ENCODE data around the gene MEN1.

The MEN1 gene

GRCh38 chr11:64764040-64764611, 46.2 kb downstream of the MEN1 start:
- TF ChIP-seq ISL1 (CRISPR knock-in tag; IDR thresholded peaks at IDR 0.05) (no peak), CREB5 (CRISPR knock-in tag; IDR thresholded peaks at IDR 0.05; ENCODE audit: low read depth) (no peak), ZFP3 (CRISPR knock-in tag; IDR thresholded peaks at IDR 0.05) (no peak), ZNF8 (CRISPR knock-in tag; IDR thresholded peaks at IDR 0.05) (no peak), ARNTL (CRISPR knock-in tag; IDR thresholded peaks at IDR 0.05; ENCODE audit: borderline replicate concordance, low read depth) (no peak), GLIS3 (CRISPR knock-in tag; IDR thresholded peaks at IDR 0.05) (no peak), TCF4 (CRISPR knock-in tag; IDR thresholded peaks at IDR 0.05; ENCODE audit: borderline replicate concordance) (no peak), OSR1 (CRISPR knock-in tag; IDR thresholded peaks at IDR 0.05) (no peak), ZFP30 (CRISPR knock-in tag; IDR thresholded peaks at IDR 0.05) (no peak), ZNF70 (CRISPR knock-in tag; IDR thresholded peaks at IDR 0.05) (no peak)
- TF ChIP-seq, protein P1, sequence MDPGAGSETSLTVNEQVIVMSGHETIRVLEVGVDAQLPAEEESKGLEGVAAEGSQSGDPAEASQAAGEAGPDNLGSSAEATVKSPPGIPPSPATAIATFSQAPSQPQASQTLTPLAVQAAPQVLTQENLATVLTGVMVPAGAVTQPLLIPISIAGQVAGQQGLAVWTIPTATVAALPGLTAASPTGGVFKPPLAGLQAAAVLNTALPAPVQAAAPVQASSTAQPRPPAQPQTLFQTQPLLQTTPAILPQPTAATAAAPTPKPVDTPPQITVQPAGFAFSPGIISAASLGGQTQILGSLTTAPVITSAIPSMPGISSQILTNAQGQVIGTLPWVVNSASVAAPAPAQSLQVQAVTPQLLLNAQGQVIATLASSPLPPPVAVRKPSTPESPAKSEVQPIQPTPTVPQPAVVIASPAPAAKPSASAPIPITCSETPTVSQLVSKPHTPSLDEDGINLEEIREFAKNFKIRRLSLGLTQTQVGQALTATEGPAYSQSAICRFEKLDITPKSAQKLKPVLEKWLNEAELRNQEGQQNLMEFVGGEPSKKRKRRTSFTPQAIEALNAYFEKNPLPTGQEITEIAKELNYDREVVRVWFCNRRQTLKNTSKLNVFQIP (CRISPR knock-in tag; IDR thresholded peaks at IDR 0.05; ENCODE audit: borderline replicate concordance, low read depth): no peak
- no peak for ATAC-seq

- ATAC-seq: no peak
- TF ChIP-seq, protein P1 (CRISPR knock-in tag; IDR thresholded peaks at IDR 0.05; ENCODE audit: borderline replicate concordance, low read depth): no peak
- no peak for TF ChIP-seq GLIS3 (CRISPR knock-in tag; IDR thresholded peaks at IDR 0.05)
- no peak for TF ChIP-seq PPARA (CRISPR knock-in tag; IDR thresholded peaks at IDR 0.05; ENCODE audit: borderline replicate concordance)
- TF ChIP-seq, protein P2, sequence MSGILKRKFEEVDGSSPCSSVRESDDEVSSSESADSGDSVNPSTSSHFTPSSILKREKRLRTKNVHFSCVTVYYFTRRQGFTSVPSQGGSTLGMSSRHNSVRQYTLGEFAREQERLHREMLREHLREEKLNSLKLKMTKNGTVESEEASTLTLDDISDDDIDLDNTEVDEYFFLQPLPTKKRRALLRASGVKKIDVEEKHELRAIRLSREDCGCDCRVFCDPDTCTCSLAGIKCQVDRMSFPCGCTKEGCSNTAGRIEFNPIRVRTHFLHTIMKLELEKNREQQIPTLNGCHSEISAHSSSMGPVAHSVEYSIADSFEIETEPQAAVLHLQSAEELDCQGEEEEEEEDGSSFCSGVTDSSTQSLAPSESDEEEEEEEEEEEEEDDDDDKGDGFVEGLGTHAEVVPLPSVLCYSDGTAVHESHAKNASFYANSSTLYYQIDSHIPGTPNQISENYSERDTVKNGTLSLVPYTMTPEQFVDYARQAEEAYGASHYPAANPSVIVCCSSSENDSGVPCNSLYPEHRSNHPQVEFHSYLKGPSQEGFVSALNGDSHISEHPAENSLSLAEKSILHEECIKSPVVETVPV (CRISPR knock-in tag; IDR thresholded peaks at IDR 0.05): no peak
- no peak for TF ChIP-seq ZNF70 (CRISPR knock-in tag; IDR thresholded peaks at IDR 0.05)
- no peak for TF ChIP-seq RARB (CRISPR knock-in tag; IDR thresholded peaks at IDR 0.05)
- no peak for TF ChIP-seq ZFP30 (CRISPR knock-in tag; IDR thresholded peaks at IDR 0.05)
- no peak for TF ChIP-seq BACH2 (CRISPR knock-in tag; IDR thresholded peaks at IDR 0.05; ENCODE audit: borderline replicate concordance)
- no peak for TF ChIP-seq OSR1 (CRISPR knock-in tag; IDR thresholded peaks at IDR 0.05)
- TF ChIP-seq ZNF8 (CRISPR knock-in tag; IDR thresholded peaks at IDR 0.05): no peak
- no peak for TF ChIP-seq ZC3H10 (CRISPR knock-in tag; IDR thresholded peaks at IDR 0.05)
- no peak for TF ChIP-seq ISL1 (CRISPR knock-in tag; IDR thresholded peaks at IDR 0.05)
- no peak for TF ChIP-seq TCF4 (CRISPR knock-in tag; IDR thresholded peaks at IDR 0.05; ENCODE audit: borderline replicate concordance)
- TF ChIP-seq SNAI2 (CRISPR knock-in tag; IDR thresholded peaks at IDR 0.05): no peak
- TF ChIP-seq ZFP3 (CRISPR knock-in tag; IDR thresholded peaks at IDR 0.05): no peak
- no peak for TF ChIP-seq ESRRG (CRISPR knock-in tag; IDR thresholded peaks at IDR 0.05)
Observed at GRCh38 chr11:64763526-64764039, 46.8 kb downstream of the MEN1 start.

DNA sequence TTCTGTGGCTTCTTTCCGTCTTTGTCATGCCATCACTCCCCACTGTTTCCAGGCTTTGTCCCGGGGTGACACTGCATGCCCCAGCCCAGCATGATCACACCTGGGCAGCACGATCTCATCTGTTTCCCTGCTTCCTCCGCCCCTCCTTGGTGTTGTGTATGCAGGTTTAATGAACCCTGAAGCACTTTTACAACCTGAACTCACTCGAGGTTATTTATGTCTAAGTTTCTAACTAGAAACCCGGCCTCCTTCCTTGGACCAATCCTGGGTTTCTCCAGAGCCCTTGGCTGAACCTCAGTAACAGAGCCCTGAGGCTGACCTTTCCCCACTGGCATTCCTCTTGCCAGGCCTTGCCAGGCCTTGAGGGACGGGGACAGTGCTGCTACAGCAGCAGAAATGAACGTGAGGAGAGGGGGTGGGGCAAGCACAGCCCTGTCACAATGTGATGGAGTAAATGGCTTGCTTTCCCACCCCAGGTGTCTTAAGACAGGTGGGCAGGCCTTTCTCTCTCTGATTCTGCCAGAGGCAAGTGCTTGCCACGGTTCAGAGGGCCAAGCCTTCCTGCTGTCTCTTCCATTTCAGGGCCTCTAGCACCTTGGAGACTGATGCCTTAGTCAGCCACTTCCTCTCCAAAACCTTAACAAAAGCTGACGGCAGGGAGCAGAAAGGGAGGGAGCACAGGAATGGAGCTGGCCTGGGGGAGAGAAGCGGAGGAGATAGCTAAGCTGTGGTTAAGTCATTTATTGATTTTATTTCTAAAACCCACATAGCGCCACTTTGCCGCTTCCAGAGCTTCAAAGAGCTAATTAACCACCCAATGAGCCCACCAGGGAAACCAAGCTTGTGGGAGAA, 47.5 kb downstream of the MEN1 start:
- peak; percentile 8; the same call in 2 of the 3 replicates for ATAC-seq
- no peak for TF ChIP-seq ZFP3 (CRISPR knock-in tag; IDR thresholded peaks at IDR 0.05)
- TF ChIP-seq, protein P1 (CRISPR knock-in tag; IDR thresholded peaks at IDR 0.05; ENCODE audit: borderline replicate concordance, low read depth): no peak
- no peak for TF ChIP-seq RARB (CRISPR knock-in tag; IDR thresholded peaks at IDR 0.05)
- no peak for TF ChIP-seq BACH2 (CRISPR knock-in tag; IDR thresholded peaks at IDR 0.05; ENCODE audit: borderline replicate concordance)
- TF ChIP-seq TCF4 (CRISPR knock-in tag; IDR thresholded peaks at IDR 0.05; ENCODE audit: borderline replicate concordance): no peak
- no peak for TF ChIP-seq SNAI2 (CRISPR knock-in tag; IDR thresholded peaks at IDR 0.05)
- no peak for TF ChIP-seq ZNF70 (CRISPR knock-in tag; IDR thresholded peaks at IDR 0.05)
